C4-2B (cell line): ENCODE data around the gene PRICKLE3.

ENCODE experiments used
- H3K27ac ChIP-seq: fragments of 450-650 bp; 2 replicates; pipeline ENCODE4 v1.5.1; 2017
- ZFX ChIP-seq: fragments of 450-650 bp; IDR thresholded peaks from 2 replicates; pipeline ENCODE4 v1.6.1; 2017
- TF ChIP-seq, protein P1 (sequence below): fragments of 450-650 bp; conservative IDR thresholded peaks from 2 replicates; pipeline ENCODE4 v1.5.1; 2017; ENCODE audit warnings: mild to moderate bottlenecking

Gene PRICKLE3

DNA sequence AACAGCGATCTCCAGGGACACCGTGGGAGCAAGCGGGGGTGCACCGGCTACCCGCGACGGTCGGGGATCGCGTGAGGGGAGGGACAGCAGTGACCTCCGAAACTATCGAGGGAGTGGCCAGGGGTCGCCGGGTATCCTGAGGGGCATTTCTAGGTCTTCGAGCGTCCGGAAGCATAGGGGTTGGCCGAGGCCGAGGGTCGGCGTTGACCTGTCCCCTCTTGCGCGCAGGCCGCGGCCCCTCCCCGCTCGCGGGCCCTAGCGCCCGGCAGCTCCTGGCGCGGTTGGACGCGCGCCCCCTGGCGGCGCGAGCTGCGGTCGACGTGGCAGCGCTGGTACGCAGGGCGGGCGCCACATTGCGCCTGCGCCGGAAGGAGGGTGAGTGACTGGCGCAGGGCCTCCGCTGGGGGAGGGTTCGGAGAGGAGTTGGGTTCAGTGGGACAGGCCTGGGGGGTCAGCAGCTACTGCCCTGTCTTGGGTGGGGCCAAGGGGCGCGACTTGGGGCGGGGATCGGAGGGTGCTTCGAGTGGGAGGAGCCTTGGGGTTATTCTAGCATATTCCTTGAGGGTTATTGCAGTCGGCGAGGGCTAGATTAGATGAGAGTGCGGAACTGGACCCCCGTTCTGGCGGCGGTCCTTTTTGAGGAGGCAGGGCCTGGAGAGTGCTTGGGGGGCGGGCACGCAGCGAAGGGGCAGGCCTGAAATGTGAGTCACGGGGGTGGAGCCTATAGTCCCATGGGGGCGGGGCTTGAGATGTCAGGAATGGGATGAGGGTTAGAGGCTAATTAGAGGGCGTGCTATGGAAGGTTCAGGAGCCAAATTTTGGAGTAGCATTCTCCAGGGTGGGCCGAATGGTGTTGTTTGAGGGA lies 22.4 kb downstream of the PRICKLE3 start:
- TF ChIP-seq ZFX: no peak
- TF ChIP-seq, protein P1, sequence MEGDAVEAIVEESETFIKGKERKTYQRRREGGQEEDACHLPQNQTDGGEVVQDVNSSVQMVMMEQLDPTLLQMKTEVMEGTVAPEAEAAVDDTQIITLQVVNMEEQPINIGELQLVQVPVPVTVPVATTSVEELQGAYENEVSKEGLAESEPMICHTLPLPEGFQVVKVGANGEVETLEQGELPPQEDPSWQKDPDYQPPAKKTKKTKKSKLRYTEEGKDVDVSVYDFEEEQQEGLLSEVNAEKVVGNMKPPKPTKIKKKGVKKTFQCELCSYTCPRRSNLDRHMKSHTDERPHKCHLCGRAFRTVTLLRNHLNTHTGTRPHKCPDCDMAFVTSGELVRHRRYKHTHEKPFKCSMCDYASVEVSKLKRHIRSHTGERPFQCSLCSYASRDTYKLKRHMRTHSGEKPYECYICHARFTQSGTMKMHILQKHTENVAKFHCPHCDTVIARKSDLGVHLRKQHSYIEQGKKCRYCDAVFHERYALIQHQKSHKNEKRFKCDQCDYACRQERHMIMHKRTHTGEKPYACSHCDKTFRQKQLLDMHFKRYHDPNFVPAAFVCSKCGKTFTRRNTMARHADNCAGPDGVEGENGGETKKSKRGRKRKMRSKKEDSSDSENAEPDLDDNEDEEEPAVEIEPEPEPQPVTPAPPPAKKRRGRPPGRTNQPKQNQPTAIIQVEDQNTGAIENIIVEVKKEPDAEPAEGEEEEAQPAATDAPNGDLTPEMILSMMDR: peak; percentile 86
- H3K27ac ChIP-seq: peak overlapping the region; percentile 78

DNA sequence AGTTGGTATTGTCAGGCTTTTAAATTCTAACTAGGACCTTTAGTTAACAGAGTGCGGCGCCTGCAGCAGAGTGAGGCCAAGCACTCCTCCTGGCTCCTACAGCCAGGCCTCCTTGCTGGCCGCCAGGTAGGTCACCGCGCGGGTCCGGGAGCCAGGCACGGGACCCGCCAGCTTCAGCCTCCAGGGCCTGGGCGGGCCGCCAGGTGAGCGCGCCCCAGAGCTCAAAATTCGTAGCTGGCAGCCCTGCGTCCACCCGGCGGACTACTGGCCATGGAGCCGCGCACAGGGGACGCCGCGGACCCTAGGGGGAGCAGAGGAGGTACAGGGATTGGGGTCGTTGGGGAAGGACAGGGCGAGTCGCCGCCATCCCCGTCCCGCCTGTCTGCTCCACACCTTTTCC lies 23.6 kb downstream of the PRICKLE3 start, which contains the start of gene MAGIX:
Gene MAGIX, plus strand, starts transcription at position 139 of the 400 bp plus-strand sequence. Its CDS starts 132 bp downstream, at position 271.
- TF ChIP-seq, protein P1: no peak
- H3K27ac ChIP-seq: peak within 1 kb of the TSS; percentile 78

DNA sequence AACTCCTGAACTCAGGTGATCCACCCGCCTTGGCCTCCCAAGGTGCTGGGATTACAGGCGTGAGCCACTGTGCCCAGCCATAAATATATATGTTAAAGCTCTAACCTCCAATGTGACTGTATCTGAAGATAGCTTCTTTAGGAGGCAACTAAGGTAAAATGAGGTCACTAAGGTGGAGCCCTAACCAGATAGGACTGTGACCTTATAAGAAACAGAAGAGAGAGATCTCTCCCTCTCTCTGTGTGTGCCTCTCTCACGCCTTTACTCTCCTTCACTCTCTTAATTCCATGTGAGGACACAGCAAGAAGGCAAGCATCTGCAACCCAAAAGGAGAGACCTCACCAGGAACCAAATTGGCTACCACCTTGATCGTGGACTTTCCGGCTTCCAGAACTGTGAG lies 24.5 kb downstream of the PRICKLE3 start:
- no peak overlapping the region; the same call in 1 of the 2 replicates for H3K27ac ChIP-seq
- TF ChIP-seq, protein P1: no peak
- TF ChIP-seq ZFX: no peak

DNA sequence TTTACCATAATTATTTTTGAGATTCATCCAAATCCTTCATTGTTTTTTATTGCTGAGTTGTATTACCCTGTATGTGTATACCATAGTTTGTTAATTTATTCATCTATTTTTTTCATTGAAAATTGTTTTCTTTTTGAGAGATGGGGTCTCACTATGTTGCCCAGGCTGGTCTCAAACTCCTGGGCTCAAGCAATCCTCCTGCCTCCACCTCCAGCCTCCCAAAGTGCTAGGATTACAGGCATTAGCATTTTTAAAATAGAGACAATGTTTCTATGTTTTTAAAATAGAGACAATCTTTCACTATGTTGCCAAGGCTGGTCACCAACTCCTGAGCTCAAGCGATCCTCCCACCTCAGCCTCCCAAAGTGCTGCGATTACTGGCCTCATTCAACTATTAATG lies 25.3 kb downstream of the PRICKLE3 start:
- TF ChIP-seq, protein P1: no peak
- no peak for TF ChIP-seq ZFX

DNA sequence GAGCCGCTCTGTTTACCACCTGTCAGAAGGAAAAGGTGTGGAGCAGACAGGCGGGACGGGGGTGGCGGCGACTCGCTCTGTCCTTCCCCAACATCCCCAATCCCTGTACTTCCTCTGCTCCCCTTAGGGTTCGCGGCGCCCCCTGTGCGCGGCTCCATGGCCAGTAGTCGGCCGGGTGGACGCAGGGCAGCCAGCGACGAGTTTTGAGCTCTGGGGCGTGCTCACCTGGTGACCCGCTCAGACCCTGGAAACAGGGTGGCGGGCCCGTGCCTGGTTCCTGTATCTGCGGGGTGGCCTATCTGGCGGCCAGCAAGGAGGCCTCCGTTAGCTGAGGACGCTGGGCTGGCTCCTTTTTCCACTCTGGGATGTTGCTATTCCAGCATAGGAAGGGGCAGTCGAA lies 29.0 kb downstream of the PRICKLE3 start:
- H3K27ac ChIP-seq: no peak overlapping the region
- no peak for TF ChIP-seq ZFX
- TF ChIP-seq, protein P1: no peak

More for the DNA sequence above, 25.3 kb downstream of the PRICKLE3 start:
- H3K27ac ChIP-seq: no peak overlapping the region

DNA sequence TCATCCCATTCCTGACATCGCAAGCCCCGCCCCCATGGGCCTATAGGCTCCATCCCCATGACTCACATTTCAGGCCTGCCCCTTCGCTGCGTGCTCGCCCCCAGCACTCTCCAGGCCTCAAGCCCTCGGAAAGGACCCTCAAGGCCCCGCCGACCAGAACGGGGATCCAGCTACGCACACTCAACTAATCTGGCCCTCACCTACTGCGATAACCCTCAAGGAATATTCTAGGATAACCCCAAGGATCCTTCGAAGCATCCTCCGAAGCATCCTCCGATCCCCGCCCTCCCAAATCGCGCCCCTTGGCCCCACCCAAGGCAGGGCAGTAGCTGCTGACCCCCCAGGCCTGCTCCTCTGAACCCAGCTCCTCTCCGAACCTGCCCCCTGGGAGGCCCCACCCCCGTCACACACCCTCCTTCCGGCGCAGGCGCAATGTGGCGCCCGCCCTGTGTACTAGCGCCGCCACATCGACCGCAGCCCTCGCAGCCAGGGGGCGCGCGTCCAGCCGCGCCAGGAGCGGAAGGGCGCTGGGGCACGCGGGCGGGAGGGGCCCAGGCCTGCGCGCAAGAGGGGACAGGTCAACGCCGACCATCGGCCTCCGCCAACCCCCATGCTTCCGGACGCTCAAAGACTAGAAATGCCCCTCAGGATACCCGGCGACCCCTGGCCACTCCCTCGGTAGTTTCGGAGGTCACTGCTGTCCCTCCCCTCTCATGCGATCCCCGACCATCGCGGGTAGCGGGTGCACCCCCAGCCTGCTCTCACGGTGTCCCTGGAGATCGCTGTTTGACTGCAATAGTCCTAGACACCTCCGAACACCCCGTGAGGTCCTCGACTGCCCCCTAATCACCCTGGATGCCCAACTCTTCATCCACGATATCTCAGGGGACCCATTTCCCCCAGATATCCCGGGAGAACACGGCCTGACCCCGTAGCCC lies 30.0 kb downstream of the PRICKLE3 start:
- peak overlapping the region; percentile 80 for H3K27ac ChIP-seq
- no peak for TF ChIP-seq ZFX
- TF ChIP-seq, protein P1: peak; percentile 82
